WTC11 (cell line): ENCODE measurements around the gene FSTL4. TPM values are rescaled to one million over a fixed set of nuclear protein-coding genes. Genes with fewer than 3 reads are reported as not detected.

Source experiments
- ATAC-seq: fragments of 200-7000 bp; cut with Tn5 transposase; 2 replicates; pipeline ENCODE4 v1.10.0; 2021; ENCODE audit warnings: mild to moderate bottlenecking, moderate library complexity
- CTCF ChIA-PET: fragments of 300-600 bp; sonication (Branson Sonifier 250); formaldehyde crosslinking; loops from one replicate; lab custom pipeline; 2021; ENCODE audit warnings: antibody characterized with exemption; lab: Charles Lee
- POLR2A ChIA-PET: fragments of 350-600 bp; sonication (Branson Sonifier 250); formaldehyde crosslinking; loops from one replicate; lab custom pipeline; 2021; ENCODE audit warnings: antibody characterized with exemption; lab: Charles Lee
- DNase-seq: peaks from one replicate; pipeline ENCODE4 v3.0.0; 2021; ENCODE audit warnings: low spot score
- H3K27ac Mint-ChIP-seq: 2 replicates; pipeline ENCODE4 v1.8.0; 2021; ENCODE audit warnings: mixed read lengths
- H3K27me3 Mint-ChIP-seq: 2 replicates; pipeline ENCODE4 v1.8.0; 2021; ENCODE audit warnings: low read depth, mild to moderate bottlenecking, moderate library complexity, mixed read lengths
- H3K36me3 Mint-ChIP-seq: 2 replicates; pipeline ENCODE4 v1.8.0; 2021; ENCODE audit warnings: mixed read lengths
- H3K4me1 Mint-ChIP-seq: 2 replicates; pipeline ENCODE4 v1.8.0; 2022; ENCODE audit warnings: mixed read lengths
- H3K4me3 Mint-ChIP-seq: 2 replicates; pipeline ENCODE4 v1.8.0; 2021; ENCODE audit warnings: mild to moderate bottlenecking, moderate library complexity, mixed read lengths
- H3K9me3 Mint-ChIP-seq: 2 replicates; pipeline ENCODE4 v1.8.0; 2021; ENCODE audit warnings: mixed read lengths
- E2F1 ChIP-seq: sonication (generic); formaldehyde crosslinking; IDR thresholded peaks from 2 replicates; pipeline ENCODE4 v1.8.0; 2022; ENCODE audit warnings: mild to moderate bottlenecking, missing genetic modification reagents
- JAZF1 ChIP-seq: fragments of 250-450 bp; sonication (Bioruptor Pico); IDR thresholded peaks from 2 replicates; pipeline ENCODE4 v1.9.0; 2021; ENCODE audit warnings: moderate library complexity, mild to moderate bottlenecking, inconsistent platforms
- MYBL2 ChIP-seq: sonication (generic); formaldehyde crosslinking; IDR thresholded peaks from 2 replicates; pipeline ENCODE4 v1.8.1; 2023; ENCODE audit warnings: mild to moderate bottlenecking, moderate library complexity, missing genetic modification reagents
- RELA ChIP-seq: sonication (generic); formaldehyde crosslinking; IDR thresholded peaks from 2 replicates; pipeline ENCODE4 v1.8.1; 2022; ENCODE audit warnings: missing genetic modification reagents, mild to moderate bottlenecking, borderline replicate concordance
- USF1 ChIP-seq: sonication (generic); formaldehyde crosslinking; IDR thresholded peaks from 2 replicates; pipeline ENCODE4 v1.8.0; 2022; ENCODE audit warnings: mild to moderate bottlenecking, missing genetic modification reagents
- ZNF121 ChIP-seq: sonication (generic); formaldehyde crosslinking; IDR thresholded peaks from 2 replicates; pipeline ENCODE4 v1.8.0; 2023; ENCODE audit warnings: missing genetic modification reagents
- ZNF232 ChIP-seq: sonication (generic); formaldehyde crosslinking; IDR thresholded peaks from 2 replicates; pipeline ENCODE4 v1.8.0; 2022; ENCODE audit warnings: mild to moderate bottlenecking, missing genetic modification reagents
- total RNA-seq: library from RNA; stranded (reverse); gene quantifications from 3 replicates; pipeline ENCODE4 v1.2.3, GENCODE V29; 2021
- TF ChIP-seq, protein P1 (sequence below): sonication (generic); formaldehyde crosslinking; IDR thresholded peaks from 2 replicates; pipeline ENCODE4 v1.8.0; 2022; ENCODE audit warnings: mild to moderate bottlenecking, missing genetic modification reagents
- TF ChIP-seq, protein P2 (sequence below): sonication (generic); formaldehyde crosslinking; conservative IDR thresholded peaks from 2 replicates; pipeline ENCODE4 v1.8.1; 2023; ENCODE audit warnings: mild to moderate bottlenecking, low read depth, missing genetic modification reagents, moderate library complexity
- TF ChIP-seq, protein P3 (sequence below): sonication (generic); formaldehyde crosslinking; IDR thresholded peaks from 2 replicates; pipeline ENCODE4 v1.8.1; 2023; ENCODE audit warnings: mild to moderate bottlenecking, missing genetic modification reagents, borderline replicate concordance

FSTL4 gene
- total RNA-seq, 1 experiment from 2014 or later, result 6.1 TPM

- no peak for TF ChIP-seq RELA (CRISPR knock-in tag)
- TF ChIP-seq, protein P1, sequence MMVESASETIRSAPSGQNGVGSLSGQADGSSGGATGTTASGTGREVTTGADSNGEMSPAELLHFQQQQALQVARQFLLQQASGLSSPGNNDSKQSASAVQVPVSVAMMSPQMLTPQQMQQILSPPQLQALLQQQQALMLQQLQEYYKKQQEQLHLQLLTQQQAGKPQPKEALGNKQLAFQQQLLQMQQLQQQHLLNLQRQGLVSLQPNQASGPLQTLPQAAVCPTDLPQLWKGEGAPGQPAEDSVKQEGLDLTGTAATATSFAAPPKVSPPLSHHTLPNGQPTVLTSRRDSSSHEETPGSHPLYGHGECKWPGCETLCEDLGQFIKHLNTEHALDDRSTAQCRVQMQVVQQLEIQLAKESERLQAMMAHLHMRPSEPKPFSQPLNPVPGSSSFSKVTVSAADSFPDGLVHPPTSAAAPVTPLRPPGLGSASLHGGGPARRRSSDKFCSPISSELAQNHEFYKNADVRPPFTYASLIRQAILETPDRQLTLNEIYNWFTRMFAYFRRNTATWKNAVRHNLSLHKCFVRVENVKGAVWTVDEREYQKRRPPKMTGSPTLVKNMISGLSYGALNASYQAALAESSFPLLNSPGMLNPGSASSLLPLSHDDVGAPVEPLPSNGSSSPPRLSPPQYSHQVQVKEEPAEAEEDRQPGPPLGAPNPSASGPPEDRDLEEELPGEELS (CRISPR knock-in tag), result no peak
- no peak for TF ChIP-seq ZNF232 (CRISPR knock-in tag)
These were observed 305.1 kb downstream of the FSTL4 start (continued) for GRCh38 chr5:133307275-133307674.

GRCh38 chr5:133304707-133305216, 307.6 kb downstream of the FSTL4 start:
- H3K4me3 Mint-ChIP-seq, result no peak overlapping the region
- no peaks in the 10 kb centered on the region; the same call in 1 of the 2 replicates for H3K27me3 Mint-ChIP-seq
- POLR2A ChIA-PET, result no interaction called here

GRCh38 chr5:133304178-133304577, 308.2 kb downstream of the FSTL4 start:
- H3K27me3 Mint-ChIP-seq, result no peaks in the 10 kb centered on the region; the same call in 1 of the 2 replicates
- no peak for DNase-seq
- peaks cover 11% of the 10 kb centered on the region for H3K4me1 Mint-ChIP-seq
- H3K27ac Mint-ChIP-seq, result no peak overlapping the region
- TF ChIP-seq ZNF121 (CRISPR knock-in tag) (no peak), USF1 (CRISPR knock-in tag) (no peak), E2F1 (CRISPR knock-in tag) (no peak), MYBL2 (CRISPR knock-in tag) (no peak)
- TF ChIP-seq, protein P2, sequence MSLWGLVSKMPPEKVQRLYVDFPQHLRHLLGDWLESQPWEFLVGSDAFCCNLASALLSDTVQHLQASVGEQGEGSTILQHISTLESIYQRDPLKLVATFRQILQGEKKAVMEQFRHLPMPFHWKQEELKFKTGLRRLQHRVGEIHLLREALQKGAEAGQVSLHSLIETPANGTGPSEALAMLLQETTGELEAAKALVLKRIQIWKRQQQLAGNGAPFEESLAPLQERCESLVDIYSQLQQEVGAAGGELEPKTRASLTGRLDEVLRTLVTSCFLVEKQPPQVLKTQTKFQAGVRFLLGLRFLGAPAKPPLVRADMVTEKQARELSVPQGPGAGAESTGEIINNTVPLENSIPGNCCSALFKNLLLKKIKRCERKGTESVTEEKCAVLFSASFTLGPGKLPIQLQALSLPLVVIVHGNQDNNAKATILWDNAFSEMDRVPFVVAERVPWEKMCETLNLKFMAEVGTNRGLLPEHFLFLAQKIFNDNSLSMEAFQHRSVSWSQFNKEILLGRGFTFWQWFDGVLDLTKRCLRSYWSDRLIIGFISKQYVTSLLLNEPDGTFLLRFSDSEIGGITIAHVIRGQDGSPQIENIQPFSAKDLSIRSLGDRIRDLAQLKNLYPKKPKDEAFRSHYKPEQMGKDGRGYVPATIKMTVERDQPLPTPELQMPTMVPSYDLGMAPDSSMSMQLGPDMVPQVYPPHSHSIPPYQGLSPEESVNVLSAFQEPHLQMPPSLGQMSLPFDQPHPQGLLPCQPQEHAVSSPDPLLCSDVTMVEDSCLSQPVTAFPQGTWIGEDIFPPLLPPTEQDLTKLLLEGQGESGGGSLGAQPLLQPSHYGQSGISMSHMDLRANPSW (CRISPR knock-in tag), result no peak
- TF ChIP-seq, protein P3, sequence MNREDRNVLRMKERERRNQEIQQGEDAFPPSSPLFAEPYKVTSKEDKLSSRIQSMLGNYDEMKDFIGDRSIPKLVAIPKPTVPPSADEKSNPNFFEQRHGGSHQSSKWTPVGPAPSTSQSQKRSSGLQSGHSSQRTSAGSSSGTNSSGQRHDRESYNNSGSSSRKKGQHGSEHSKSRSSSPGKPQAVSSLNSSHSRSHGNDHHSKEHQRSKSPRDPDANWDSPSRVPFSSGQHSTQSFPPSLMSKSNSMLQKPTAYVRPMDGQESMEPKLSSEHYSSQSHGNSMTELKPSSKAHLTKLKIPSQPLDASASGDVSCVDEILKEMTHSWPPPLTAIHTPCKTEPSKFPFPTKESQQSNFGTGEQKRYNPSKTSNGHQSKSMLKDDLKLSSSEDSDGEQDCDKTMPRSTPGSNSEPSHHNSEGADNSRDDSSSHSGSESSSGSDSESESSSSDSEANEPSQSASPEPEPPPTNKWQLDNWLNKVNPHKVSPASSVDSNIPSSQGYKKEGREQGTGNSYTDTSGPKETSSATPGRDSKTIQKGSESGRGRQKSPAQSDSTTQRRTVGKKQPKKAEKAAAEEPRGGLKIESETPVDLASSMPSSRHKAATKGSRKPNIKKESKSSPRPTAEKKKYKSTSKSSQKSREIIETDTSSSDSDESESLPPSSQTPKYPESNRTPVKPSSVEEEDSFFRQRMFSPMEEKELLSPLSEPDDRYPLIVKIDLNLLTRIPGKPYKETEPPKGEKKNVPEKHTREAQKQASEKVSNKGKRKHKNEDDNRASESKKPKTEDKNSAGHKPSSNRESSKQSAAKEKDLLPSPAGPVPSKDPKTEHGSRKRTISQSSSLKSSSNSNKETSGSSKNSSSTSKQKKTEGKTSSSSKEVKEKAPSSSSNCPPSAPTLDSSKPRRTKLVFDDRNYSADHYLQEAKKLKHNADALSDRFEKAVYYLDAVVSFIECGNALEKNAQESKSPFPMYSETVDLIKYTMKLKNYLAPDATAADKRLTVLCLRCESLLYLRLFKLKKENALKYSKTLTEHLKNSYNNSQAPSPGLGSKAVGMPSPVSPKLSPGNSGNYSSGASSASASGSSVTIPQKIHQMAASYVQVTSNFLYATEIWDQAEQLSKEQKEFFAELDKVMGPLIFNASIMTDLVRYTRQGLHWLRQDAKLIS (CRISPR knock-in tag), result no peak
- no peaks in the 10 kb centered on the region for H3K9me3 Mint-ChIP-seq
- no peak for ATAC-seq
- POLR2A ChIA-PET, result no interaction called here
- CTCF ChIA-PET, result interaction anchor here (0.8 to 2.7 kb wide), 8 partner anchors 12 to 190 kb away, joined by 3 to 12 read pairs (median 4); no protein-coding TSS in a partner anchor
- H3K36me3 Mint-ChIP-seq, result no peaks in the 10 kb centered on the region
- no peak overlapping the region for H3K4me3 Mint-ChIP-seq

More at GRCh38 chr5:133304707-133305216, 307.6 kb downstream of the FSTL4 start:
- DNase-seq (no peak), ATAC-seq (no peak)
- TF ChIP-seq, protein P3 (CRISPR knock-in tag), result no peak
- no peak for TF ChIP-seq JAZF1
- H3K27ac Mint-ChIP-seq, result no peak overlapping the region
- H3K9me3 Mint-ChIP-seq, result no peaks in the 10 kb centered on the region
- CTCF ChIA-PET, result interaction anchor here (0.8 to 2.7 kb wide), 7 partner anchors 11 to 191 kb away, joined by 3 to 12 read pairs (median 4); no protein-coding TSS in a partner anchor
- peaks cover 11% of the 10 kb centered on the region for H3K4me1 Mint-ChIP-seq
- no peaks in the 10 kb centered on the region for H3K36me3 Mint-ChIP-seq
